ENCODE measurements around the gene LMX1B. TPM values are rescaled to one million over a fixed set of nuclear protein-coding genes. Genes with fewer than 3 reads are reported as not detected.
A peak's percentile ranks its signal among the peaks of the same experiment; 100 is the strongest.

The LMX1B gene
- total RNA-seq, 1 donor from 2014 or later, result 0.26 TPM

DNA sequence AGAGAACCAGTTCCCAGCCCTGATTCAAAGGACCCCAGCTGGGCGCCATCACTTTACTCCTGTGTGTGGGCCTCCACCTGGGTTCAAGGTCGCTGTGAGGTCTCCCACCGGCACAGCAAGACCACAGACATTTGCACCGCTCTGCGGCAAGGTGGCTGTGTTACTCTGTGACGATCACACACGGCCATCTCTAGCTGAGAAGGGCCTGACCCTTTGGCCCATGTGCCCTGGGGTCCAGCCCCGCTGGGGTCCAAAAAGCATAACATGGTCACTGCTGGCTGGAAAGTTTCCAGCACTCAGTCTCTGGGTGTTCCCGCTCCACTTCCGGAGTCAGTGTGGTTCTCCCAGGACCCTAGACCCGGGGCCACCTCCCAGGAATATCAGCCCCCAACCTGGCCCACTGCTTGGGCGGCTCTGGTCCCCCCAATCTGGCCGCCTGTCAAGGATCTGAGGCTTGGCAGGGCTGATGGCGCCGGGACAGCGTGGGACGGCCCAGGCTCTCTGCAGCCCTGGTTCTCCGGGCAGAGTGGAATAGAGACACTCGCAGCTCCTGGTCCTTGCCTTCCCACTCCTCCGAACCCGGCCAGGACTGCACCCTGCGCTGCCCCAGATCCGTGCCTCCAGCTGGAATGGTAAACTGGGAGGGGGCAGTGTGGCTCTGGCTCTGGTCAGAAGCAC is 3.9 kb upstream of the LMX1B start:
- DNase-seq (ENCODE audit: low spot score), result no peak
- H3K4me3 Mint-ChIP-seq (ENCODE audit: unreplicated experiment), result no peak overlapping the region
- TF ChIP-seq, protein P1, sequence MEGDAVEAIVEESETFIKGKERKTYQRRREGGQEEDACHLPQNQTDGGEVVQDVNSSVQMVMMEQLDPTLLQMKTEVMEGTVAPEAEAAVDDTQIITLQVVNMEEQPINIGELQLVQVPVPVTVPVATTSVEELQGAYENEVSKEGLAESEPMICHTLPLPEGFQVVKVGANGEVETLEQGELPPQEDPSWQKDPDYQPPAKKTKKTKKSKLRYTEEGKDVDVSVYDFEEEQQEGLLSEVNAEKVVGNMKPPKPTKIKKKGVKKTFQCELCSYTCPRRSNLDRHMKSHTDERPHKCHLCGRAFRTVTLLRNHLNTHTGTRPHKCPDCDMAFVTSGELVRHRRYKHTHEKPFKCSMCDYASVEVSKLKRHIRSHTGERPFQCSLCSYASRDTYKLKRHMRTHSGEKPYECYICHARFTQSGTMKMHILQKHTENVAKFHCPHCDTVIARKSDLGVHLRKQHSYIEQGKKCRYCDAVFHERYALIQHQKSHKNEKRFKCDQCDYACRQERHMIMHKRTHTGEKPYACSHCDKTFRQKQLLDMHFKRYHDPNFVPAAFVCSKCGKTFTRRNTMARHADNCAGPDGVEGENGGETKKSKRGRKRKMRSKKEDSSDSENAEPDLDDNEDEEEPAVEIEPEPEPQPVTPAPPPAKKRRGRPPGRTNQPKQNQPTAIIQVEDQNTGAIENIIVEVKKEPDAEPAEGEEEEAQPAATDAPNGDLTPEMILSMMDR (IDR thresholded peaks at IDR 0.05; ENCODE audit: unreplicated experiment), result no peak

DNA sequence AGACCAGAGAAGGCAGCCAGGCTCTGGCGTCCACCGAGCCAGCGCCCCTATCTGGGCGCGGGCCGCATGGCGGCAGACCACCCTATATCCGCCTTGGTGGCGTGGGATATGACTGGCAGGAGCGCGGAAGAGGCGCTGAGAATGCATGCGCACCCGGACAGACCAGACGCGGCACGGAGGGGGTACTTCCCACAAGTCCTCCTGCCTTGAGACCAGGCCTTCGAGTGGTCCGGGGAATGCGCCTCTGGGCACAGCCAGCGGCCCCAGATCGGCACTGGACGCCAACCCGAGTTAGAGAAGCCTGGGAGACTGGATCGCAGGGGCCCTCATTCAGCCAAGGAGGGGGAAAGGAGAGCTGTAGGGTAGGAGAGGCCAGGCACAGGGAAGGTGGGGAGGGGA is 2.5 kb upstream of the LMX1B start:
- peak; percentile 30 for DNase-seq (ENCODE audit: low spot score)
- no peaks in the 10 kb centered on the region for H3K9me3 Mint-ChIP-seq (ENCODE audit: unreplicated experiment)
- peaks cover 43% of the 10 kb centered on the region for H3K27me3 Mint-ChIP-seq (ENCODE audit: unreplicated experiment)
- TF ChIP-seq, protein P1 (IDR thresholded peaks at IDR 0.05; ENCODE audit: unreplicated experiment), result no peak
- H3K4me3 Mint-ChIP-seq (ENCODE audit: unreplicated experiment), result no peak overlapping the region
- peaks cover 4% of the 10 kb centered on the region for H3K36me3 Mint-ChIP-seq (ENCODE audit: low read depth, unreplicated experiment)
- H3K4me1 Mint-ChIP-seq (ENCODE audit: unreplicated experiment), result peaks cover 17% of the 10 kb centered on the region
- H3K27ac Mint-ChIP-seq (ENCODE audit: unreplicated experiment), result no peak overlapping the region

More for the DNA sequence above, 3.9 kb upstream of the LMX1B start:
- Mint-ChIP-seq H3K9me3 (ENCODE audit: unreplicated experiment) (no peaks in the 10 kb centered on the region), H3K4me1 (ENCODE audit: unreplicated experiment) (peaks cover 14% of the 10 kb centered on the region), H3K27me3 (ENCODE audit: unreplicated experiment) (peaks cover 37% of the 10 kb centered on the region), H3K27ac (ENCODE audit: unreplicated experiment) (no peak overlapping the region), H3K36me3 (ENCODE audit: low read depth, unreplicated experiment) (peaks cover 4% of the 10 kb centered on the region)

DNA sequence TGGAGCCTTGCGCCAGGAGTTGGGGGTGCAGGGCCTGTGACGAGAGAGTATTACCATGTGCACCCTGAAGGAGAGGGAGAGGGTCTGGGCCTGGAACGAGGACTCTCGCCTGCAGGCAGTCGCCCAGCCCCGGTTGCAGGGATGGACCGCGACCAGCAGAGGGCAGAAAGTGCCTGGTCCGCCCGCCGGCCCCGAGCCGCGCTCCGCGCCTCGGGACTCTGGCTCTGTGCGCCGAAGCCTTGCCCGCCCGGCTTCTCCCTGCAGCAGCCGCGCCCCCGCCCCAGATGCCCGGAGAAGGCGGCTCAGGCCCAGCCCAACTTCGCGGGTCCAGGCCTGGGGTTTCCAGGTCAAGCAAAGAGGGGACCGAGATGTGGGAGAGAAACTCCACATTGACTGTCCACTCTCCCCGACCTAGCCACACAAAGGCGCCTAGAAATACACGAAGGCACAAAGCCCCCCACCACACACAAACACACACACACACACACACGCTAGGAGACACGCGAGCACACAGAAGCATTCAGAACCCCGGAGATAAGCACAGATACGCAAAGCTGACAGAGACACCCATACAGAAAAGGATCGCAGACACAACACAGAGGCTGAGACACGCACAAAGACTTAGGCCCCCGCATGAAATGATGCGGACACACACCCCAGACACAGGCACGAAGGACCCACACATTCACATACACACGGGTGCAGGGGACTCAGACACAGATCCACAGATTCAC is 2.0 kb upstream of the LMX1B start:
- H3K4me1 Mint-ChIP-seq (ENCODE audit: unreplicated experiment), result peaks cover 19% of the 10 kb centered on the region
- H3K9me3 Mint-ChIP-seq (ENCODE audit: unreplicated experiment), result no peaks in the 10 kb centered on the region
- peak overlapping the region; percentile 68 for H3K4me3 Mint-ChIP-seq (ENCODE audit: unreplicated experiment)
- peaks cover 44% of the 10 kb centered on the region for H3K27me3 Mint-ChIP-seq (ENCODE audit: unreplicated experiment)
- H3K27ac Mint-ChIP-seq (ENCODE audit: unreplicated experiment), result peak overlapping the region; percentile 12
- DNase-seq (ENCODE audit: low spot score), result peak; percentile 94
- TF ChIP-seq, protein P1 (IDR thresholded peaks at IDR 0.05; ENCODE audit: unreplicated experiment), result peak; percentile 87
- peaks cover 4% of the 10 kb centered on the region for H3K36me3 Mint-ChIP-seq (ENCODE audit: low read depth, unreplicated experiment)

DNA sequence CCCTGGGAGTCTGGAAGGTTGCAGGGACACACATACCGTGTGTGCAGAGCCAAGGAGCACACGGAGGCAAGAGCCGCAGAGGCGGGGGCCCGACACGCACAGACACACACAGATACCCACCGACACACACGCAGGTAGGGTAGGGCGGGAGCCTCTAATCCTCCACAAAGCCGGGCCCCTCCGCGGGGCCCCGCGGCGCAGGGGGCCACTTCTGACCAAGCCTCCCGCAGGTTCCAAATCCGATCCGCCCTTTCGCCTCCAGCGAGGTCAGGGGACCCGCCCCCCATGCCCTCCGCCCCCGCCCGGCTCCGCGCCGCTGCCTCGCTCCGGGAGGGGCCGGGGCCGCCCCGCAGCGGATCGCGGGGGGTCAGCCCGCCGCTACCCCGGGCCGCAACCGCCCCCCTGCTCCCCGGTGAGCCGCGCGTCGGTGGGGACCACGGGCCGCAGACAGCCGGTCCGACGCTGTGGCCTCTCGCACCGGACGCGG is 1.4 kb upstream of the LMX1B start:
- no peak overlapping the region for H3K27ac Mint-ChIP-seq (ENCODE audit: unreplicated experiment)
- DNase-seq (ENCODE audit: low spot score), result no peak
- TF ChIP-seq, protein P1 (IDR thresholded peaks at IDR 0.05; ENCODE audit: unreplicated experiment), result no peak
- H3K9me3 Mint-ChIP-seq (ENCODE audit: unreplicated experiment), result no peaks in the 10 kb centered on the region
- H3K27me3 Mint-ChIP-seq (ENCODE audit: unreplicated experiment), result peaks cover 48% of the 10 kb centered on the region
- peaks cover 4% of the 10 kb centered on the region for H3K36me3 Mint-ChIP-seq (ENCODE audit: low read depth, unreplicated experiment)
- H3K4me3 Mint-ChIP-seq (ENCODE audit: unreplicated experiment), result no peak overlapping the region
- H3K4me1 Mint-ChIP-seq (ENCODE audit: unreplicated experiment), result peaks cover 20% of the 10 kb centered on the region

Measured in endothelial cell (in vitro differentiated cells).